ENCODE data around the gene SHLD1.

The SHLD1 gene

DNA sequence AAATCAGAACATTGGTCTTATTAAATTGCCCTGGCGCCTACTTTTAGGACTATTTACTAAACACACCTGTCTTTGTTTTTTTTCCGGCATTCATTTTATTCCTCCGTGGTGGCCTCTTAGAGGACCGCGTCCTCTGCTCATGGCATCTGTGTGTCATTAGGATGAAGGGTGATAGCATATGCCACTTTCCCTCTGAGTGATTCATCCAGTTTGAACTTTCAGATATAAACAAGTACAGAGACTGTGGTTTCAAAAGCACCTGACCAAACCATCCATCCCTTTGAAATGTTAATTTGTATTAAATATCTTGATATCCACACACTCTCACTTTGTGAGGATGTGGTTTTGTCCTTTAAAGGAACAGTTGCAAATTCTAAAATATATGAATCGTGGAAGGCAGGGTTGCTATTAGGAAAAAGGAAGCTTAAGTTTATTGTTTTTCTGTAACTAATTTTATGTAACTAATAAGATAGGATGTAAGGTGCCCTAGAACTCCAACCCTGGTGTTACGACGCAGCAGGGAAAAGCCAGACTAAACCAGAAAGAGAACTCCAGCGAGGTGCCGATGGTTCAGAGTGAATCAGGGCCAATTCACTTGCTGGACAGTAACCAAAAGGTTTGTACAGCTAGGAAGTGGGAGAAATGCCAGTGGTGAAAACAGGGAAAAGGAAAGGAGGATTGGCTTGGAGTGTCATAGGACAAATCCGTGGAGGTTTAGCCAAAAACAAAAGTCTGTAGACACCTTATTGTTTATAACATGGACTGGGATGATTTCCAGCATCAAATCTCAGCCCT, 98.7 kb downstream of the SHLD1 start:
- peak; percentile 74 for DNase-seq (ENCODE audit: low read depth)

DNA sequence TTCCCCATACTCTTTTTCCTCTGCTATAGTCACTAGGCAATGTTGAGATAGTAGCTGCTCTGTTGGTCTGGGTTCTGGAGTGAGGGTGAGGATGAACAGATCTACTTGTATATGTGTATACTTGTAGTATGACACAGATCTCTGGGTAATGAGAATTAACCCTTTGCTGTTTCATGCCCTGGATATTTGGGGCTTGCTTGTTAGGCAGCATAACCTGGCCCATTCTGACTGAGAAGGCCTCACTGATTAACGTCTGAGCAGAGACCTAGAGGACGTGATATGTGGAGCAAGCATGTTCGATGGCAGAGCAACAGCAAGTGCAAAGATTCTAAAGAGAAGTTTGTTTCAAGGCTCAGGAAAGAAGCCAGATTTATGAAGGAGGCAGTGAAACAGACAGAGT, 105.7 kb downstream of the SHLD1 start:
- no peak for DNase-seq (ENCODE audit: low read depth)

DNA sequence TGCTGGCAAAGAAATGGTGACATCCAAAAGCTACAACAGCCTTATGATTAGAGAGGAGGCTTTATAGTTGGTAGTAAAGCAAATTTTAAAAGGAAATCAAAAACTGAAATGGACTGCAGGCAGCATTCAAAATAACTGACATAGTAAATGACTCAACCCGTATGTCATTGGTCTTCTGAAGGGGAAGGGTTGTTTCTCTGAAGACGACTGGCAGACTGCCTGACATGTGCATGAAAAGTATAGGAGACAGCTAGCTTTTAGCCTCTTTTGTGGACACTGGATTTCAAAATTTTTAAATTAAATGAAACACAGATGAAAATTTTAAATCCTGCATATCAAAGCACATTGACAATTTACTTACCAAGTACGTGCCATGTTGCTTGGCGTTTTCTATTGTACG, 109.4 kb downstream of the SHLD1 start:
- peak; percentile 30 for DNase-seq (ENCODE audit: low read depth)

DNA sequence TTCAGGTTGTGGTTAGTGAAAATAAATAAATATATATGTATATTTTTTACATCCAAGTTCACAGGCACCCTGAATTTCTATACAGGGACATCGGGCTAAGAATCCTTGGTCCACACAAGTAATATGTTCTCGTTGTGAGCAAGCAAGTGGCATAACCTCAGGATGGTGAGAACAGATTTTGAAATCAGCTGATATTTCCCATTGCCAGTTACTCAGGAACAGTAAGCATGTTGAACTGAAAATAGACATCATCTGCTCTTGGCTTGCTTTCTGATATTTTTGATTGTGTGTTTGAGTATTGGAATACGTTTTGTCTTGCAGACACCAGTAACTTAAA, 112.5 kb downstream of the SHLD1 start:
- no peak for DNase-seq (ENCODE audit: low read depth)

DNA sequence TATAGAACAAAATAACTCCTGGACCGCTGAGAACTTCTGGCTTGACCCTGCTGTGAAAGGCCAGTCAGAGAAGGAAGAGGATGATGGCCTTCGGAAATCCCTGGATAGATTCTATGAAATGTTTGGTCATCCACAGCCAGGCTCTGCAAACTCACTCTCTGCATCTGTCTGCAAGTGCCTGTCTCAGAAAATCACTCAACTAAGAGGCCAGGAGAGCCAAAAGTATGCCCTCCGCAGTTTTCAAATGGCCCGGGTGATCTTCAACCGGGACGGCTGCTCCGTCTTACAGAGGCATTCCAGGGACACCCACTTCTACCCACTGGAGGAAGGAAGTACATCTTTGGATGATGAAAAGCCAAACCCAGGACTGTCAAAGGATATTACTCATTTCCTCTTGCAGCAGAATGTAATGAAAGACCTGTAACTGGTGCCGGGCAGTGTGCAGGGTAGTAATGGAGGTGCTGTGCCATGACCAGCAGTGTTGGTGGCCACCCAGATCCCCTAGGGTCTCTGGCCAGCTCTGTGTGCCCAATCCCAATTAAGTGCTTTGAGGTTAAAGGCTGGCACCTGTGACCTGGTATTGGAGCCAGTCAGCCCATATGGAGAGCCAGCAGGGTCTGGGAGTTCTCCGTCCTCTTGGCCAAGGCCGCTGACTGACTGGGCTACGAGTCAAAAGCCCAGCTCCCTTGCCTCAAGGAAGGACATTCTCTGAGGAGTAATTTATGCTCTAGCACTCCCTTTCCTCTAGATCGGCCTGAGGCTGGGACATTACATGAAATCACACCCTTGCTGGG, 113.0 kb downstream of the SHLD1 start:
- DNase-seq (ENCODE audit: low read depth): peak; percentile 87

DNA sequence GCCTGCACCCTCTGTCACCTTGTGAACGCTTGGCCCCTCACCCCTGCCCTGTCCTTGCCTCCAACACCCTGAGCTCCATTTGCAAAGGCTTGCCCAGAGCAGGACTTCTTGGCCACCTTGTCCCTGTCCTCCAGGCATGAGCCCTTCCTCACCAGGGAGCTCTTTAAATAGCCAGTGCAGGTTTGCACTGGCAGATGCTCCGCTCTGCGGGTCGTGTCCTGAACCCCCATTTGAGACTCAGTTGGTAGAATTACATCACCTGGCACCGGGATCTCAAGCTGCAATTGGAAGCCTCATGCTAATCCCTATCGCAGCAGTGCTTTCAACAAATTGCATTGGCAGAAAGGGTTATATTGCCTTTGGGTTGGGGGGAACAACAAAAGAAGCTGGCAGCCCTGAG, 114.2 kb downstream of the SHLD1 start:
- no peak for DNase-seq (ENCODE audit: low read depth)

DNA sequence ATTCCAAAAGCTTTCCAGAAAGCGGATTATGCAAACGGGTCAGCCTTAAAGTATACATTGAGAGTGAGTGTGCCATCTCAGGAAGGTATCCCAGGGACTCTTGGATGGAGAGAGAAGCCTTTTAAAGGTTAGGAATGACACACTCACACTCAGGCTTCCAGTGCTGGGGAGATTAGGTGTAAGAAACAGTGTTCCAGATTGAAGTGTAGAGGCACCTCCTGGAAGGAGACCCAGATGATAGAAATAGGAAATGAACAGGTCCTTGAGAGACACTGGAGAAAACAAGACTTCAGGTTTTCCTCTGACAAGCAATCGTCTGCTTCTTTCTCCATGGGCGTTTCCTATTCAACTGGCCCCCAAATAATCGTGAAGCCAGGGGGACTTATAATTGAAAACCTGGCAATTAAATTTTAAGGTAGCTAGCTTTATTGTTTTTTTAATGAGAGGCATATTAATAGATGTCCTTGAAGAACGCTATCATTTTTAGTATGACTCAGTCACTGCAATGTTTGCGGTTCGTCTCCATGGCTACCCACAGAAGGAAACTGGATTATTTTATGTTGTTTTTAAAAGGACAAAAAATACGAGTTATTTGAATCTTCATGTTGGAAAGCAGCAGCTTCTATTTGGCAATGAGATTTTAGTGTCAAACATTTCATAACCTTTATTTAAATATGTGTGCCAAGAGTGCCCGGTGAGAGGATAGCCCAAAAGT, 114.8 kb downstream of the SHLD1 start:
- DNase-seq (ENCODE audit: low read depth): peak; percentile 53

DNA sequence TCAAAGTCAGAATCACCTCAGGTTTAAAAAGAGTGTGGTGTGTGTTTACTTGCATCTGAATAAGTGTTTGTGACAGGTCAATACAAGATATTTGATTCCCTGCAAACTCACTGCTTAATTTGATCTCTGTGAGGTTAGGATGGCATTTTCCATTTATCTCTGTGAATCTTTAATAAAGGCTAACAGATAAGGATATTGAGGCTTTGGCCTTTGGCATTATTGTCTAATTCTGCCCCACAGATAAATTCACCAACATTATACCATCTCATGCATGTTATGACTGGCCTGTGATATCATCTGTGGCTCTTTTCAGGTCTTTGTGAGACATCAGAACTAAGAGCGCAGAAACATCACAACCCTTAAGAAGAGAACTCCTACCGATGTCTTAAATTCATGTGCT, 115.4 kb downstream of the SHLD1 start:
- DNase-seq (ENCODE audit: low read depth): no peak

DNA sequence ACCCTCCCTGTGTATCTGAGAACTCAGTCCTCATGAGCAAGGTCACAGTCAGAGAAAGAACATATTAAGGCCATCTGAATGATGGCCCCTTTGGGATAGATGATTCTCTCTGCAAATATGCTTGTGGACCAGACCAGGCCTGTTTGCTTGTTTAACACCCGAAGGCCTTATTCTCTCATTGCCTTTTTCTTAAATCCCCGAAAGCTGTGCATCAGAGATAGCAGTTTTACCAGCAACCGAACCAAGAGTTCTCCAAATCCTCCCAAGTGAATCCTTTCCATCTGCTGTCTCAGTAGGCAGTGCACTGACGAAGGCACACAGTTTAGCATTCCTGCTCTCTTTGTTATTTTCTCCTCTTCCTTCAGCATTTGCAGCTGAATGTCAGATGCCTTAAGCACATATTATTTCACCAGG, 120.4 kb downstream of the SHLD1 start:
- DNase-seq (ENCODE audit: low read depth): no peak

DNA sequence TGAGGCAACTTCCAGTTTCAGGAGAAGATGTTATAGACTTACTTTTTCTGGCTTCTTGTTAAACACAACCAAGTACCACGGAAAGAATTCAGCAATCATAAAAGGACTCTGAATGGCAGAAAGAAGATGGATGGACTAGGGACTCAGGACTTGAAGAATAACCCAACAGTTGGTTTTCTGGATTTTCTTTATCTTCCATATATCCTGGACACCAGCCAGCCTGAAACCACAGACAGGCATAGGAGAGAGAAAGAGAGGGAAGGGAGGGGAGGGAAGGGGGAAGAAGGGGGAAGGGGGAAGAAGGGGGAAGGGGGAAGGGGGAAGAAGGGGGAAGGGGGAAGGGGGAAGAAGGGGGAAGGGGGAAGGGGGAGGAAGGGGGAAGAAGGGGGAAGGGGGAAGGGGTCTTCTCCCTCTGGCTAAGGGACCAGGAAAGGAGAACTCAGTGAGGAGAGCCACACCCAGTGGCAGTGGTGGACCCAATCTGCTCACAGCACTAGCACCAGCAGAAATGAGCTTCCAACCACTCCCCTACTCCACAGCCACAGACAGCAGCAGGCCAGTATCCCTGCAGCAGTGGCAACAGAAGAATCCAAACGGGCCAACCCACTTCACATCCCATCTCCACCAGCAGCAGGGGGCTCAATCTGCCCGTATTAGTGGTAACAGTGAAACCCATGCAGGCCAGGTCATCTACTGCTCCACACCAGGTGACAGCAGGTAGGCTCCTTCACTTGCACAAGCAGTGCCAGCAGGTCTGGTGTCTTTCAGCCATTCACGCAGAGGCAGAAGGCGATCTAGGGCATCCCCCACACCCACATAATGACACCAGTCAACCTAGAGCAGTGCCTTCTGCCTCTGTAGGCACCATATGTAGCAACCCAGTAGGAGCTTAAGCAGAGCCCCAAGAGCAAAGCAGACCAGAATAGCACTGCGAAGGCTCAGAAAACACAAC, 121.5 kb downstream of the SHLD1 start:
- DNase-seq (ENCODE audit: low read depth): no peak

DNA sequence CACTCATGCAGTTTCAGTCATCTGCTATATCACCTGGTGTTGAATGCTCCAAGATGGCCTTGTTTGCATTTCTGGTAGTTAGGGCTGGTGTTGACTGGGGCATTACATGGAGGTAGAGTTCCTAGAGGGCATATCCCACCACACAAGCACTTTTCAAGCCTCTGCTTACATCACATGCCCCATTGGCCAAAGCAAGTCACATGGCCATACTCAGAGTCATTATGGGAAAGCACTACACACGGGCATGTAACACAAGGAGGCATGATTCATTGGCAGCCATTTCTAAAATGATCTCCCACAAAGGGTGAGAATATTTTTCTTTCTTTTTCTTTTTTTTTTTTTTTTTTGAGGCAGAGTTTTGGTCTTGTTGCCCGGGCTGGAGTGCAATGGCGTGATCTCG, 126.9 kb downstream of the SHLD1 start:
- no peak for DNase-seq (ENCODE audit: low read depth)

DNA sequence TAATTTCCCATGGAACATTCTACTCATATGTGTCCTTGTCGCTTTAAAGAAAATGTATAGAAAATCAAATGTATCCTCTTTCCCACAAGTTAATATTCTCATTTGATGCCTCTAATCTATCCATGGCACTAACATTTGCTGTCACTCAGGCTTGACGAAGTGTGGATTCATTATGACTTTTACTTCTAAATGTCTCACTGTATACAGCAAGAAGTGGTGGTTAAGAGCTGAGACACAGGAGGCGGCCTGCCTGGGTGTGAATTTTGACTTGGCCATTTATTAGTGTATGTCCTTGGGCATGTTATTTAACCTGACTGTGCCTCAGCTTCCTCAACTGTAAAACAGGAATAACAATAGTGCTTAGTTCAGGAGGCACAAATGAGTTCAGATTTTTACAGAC, 130.1 kb downstream of the SHLD1 start:
- no peak for DNase-seq (ENCODE audit: low read depth)

DNA sequence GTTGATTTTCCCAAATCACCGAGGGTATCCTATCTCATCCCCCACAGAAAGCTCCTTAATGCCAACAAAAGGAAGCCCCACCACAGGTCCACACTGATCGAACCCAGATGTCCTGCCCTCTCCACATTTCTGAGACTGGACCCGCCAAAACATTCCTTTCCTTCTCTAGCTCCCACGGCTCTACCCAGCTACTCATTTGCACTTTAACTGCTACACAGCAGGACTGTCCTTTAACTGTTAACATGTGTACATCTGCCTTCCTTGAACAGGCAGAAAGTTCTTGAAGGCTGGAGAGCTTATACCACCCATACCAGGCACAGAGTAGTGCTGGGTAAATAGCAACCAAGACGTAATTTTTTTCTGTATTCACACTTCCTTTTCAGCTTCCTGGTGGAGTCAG, 131.5 kb downstream of the SHLD1 start:
- DNase-seq (ENCODE audit: low read depth): no peak

DNA sequence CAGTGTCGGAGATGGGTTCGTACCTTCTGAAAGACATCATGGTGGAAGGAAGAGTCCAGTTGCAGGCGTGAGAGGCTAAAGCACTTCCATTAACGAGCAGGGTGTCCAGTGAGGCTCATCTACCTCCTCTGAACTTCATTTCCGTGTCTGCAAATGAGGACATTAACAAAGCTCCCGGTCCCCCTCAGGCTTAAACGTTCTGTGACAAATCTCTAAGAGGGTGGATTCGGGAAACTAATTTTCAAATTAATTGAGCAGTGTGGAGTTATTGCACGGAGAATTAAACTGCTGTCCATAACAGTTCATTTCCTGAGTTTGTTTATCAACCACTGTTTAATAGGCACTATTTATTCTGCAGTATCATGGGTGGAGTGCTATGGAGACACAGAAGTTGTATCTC, 132.0 kb downstream of the SHLD1 start:
- no peak for DNase-seq (ENCODE audit: low read depth)

DNA sequence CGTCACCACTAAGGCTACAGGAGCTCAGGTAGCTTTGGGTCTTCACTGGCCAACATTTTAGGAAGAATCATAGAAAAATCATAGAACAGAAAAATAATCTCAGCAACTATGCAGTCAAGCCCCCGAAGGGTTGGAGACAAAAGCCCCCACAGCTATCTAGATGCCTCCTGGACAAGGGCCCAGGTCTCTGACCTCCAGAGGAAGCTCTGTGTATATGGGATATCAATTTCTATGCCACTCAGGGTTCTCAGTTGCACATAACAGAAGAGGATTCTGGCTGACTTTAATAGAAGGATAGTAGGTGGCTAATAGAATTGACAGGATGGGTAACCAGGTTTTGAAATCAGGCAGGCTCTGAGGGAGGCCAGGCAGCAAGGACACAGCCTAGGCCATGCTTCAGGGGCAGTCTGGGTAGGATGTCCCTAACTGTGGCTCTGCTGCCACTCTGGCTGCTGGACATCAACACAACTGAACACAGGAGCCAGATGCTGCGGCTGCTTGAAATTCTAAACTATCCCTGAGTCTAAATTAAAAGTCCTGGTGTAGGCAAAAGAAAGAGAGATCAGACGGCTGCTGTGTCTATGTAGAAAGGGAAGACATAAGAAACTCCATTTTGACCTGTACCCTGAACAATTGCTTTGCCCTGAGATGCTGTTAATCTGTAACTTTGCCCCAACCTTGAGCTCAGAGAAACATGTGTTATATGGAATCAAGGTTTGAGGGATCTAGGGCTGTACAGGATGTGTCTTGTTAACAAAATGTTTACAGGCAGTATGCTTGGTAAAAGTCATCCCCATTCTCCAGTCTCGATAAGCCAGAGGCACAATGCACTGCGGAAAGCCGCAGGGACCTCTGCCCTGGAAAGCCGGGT, 134.5 kb downstream of the SHLD1 start:
- DNase-seq (ENCODE audit: low read depth): no peak

DNA sequence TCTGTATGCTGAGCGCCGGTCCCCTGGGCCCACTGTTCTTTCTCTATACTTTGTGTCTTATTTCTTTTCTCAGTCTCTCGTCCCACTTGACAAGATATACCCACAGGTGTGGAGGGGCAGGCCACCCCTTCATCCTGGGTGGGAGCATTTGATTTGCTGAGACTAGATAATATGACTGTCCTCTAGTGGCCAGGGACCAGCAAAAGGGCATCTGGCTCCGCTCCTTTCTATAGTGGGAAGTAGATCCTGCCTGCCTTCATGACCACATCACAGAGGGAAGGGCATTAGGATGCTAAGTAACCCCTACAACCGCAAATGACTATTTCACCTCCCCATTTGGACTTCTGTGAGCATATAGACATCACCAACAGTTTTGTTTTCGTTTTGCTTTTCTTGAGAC, 135.7 kb downstream of the SHLD1 start:
- DNase-seq (ENCODE audit: low read depth): no peak

DNA sequence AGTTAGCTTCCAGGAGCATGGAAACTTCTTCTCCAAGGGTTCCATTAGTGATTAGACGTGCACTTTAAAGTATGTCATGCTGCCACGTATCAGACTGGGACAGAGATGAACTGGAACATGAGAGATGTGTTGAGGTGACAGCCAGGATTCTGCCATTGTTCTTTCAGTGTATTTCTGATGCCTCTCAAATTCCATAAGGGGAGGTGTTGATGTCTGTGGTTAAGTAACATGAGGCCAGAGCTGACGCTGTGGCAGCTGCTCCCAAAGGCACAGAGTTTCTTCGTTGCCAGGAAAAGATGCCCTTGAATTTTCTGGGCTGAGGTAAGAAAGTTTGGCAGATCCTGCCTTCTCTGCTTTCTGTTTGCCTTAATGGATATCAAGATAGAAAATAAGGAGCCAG, 136.6 kb downstream of the SHLD1 start:
- DNase-seq (ENCODE audit: low read depth): no peak

DNA sequence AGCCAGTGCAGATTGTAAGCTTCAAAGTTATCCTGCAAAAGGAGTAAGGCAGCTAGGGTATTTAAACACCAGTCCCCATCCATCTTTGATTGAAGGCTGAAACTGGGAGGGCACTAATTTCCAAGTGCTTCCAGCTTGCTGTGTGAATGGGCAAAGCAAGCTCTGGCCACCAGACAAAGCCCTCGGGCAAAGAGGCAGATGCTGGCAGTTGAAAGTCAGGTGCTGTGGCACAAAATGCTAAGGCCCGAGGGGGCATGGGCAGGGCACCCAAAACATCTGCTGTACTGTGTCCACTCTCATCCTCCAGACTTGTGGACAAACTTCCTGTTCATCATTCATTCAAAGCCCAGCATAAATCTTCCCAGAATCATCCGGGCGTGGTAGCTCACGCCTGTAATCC, 137.2 kb downstream of the SHLD1 start:
- no peak for DNase-seq (ENCODE audit: low read depth)

DNA sequence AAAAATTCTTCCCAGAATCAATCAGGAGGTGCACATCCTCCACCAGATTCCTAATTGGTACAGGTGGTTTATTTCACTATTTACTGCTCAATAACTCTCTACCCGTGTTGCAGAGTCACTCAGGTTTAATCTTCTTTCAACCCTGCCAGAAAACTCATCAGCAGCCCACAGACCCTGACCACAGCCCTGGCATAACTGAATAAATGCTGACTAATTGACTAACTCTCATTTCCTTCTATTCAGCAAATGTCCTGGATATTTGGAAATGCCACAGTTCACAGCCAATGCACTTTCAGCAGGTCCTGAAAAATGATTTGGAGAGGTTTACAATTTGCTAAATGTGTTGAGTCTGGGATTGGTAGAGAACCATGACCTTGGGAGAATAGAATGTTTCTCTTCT, 137.8 kb downstream of the SHLD1 start:
- no peak for DNase-seq (ENCODE audit: low read depth)

DNA sequence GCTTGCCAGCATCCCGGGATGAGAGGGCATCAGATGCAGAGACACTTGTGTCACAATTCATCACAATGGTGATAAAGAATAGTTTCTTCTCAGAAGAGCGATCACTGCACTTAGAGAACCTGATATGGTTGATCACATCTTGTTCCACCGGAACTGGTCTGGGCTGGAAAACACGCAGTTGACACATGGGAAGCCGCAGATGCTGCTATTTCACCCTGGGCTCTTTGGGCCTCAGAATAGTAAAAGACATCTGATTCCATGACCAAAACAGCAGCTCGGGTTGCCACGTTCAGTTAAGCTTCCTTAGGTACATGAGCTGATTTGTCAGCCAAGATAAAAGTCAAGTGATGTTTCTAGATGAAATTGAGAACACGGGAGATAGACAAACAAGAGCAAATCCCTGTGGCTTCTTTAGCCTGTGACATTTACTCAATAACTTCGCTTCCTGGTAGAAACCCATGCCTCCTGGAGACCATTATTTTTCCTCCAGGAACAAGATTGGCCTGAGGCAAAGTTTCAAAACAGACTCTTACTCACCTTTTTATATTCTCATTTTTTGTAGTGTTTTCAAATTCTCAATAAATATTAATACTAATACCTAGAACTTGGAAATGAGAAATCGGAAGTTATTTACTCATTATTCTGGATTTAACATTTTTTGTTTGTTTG, 140.7 kb downstream of the SHLD1 start:
- DNase-seq (ENCODE audit: low read depth): no peak
